Measurements from ENCODE around the gene KLHL10.

DNA sequence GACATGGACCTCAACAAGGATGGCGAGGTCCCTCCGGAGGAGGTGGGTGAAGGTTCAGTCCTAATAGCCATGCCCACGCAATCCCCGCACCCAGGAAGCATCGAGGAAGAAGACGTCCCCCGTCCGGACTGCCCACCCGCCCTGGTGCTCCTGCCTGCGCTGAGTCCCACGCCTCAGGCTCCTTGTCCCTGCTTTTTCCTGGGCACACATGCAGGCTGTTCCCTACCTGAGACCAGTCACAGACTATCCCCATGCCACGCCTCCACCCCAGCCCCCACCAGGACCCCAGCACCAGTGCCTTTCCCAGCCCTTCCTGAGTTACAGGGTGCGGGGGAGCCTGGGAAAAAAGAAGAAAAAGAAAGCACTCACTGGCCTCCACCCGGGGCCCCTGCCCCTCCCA, 15.8 kb upstream of the KLHL10 start:
- TF ChIP-seq PRMT3 (CRISPR knock-in tag; IDR thresholded peaks at IDR 0.05; ENCODE audit: borderline replicate concordance, low read depth), result no peak
- TF ChIP-seq ZSCAN29 (CRISPR knock-in tag; conservative IDR thresholded peaks at IDR 0.05), result no peak
